Suppressor macrophage treated with lipopolysaccharide for 1 hour (primary cell): ENCODE results near the gene DELE1.

Source experiments
- DNase-seq, 3 donors: peaks; one replicate each; pipeline ENCODE4 v3.0.0-alpha.2; 2020 to 2022

DELE1 gene

DNA sequence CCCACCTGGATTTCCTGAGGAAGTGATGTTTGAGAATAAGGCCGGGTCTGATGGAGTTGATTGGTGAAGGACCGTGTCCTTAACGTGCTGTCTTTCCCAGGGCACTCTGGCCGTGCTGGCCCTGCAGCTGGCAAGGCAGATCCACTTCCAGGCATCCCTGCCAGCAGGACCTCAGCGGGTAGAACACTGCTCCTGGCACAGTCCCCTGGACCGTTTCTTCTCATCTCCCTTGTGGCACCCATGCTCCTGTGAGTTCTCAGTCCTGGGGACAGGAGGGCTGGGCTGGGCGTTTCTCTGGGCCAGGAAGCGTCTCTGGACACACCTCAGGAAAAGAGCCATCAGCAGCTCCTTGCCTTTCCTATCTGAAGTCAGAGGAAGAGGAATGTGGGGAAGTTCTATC is 4.4 kb downstream of the DELE1 start:
- no peak for DNase-seq

- DNase-seq, result no peak
These were observed 5.9 kb downstream of the DELE1 start for GRCh38 chr5:141929398-141930058.

- DNase-seq, result no peak
These were observed 8.0 kb downstream of the DELE1 start for GRCh38 chr5:141931694-141932093.

DNA sequence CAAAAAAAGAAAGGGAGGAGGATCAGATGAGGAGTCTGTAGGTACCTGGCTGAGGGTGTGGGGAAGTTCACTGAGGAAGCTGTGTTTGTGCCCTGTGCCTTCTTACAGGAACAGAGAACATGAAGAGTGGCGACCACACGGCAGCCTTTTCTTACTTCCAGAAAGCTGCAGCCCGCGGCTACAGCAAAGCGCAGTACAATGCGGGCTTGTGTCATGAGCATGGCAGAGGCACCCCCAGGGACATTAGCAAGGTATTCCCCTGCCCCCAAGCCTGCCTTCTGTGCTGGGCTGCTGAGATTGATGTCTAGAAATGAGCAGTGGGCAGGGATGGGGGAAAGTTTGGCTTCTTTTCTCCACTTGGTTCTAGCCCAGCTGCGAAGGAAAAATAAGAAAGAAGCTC is 9.5 kb downstream of the DELE1 start:
- DNase-seq, result no peak

DNA sequence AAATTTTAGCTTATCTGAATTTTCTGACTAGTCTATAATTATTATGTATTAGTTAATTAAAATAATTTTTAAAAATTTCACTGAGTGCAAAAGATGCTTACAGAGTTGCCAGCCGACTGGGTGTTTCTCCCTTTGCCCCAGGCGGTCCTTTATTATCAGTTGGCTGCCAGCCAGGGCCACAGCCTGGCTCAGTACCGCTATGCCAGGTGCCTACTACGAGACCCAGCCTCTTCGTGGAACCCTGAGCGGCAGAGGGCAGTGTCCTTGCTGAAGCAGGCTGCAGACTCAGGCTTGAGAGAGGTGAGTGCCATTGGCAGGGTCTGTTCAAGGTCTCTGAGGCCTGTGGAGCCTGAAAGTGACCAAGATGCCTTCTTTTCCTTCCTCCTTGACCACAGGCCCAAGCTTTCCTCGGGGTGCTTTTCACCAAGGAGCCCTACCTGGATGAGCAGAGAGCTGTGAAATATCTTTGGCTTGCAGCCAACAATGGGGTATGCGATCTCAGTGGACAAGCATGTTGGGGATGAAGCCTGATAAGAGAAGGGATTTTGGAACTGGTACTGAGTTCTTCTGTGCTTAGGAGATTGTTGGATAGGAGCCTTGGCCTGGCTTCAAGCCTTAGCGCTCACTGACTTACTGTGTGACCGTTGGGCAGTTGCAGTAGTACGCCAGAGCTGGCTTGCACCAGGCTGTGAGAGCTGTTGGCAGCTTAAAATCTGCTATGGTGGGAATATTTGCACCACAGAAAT is 10.6 kb downstream of the DELE1 start:
- no peak for DNase-seq

- DNase-seq, result no peak
These were observed 11.9 kb downstream of the DELE1 start for GRCh38 chr5:141935538-141935937.

DNA sequence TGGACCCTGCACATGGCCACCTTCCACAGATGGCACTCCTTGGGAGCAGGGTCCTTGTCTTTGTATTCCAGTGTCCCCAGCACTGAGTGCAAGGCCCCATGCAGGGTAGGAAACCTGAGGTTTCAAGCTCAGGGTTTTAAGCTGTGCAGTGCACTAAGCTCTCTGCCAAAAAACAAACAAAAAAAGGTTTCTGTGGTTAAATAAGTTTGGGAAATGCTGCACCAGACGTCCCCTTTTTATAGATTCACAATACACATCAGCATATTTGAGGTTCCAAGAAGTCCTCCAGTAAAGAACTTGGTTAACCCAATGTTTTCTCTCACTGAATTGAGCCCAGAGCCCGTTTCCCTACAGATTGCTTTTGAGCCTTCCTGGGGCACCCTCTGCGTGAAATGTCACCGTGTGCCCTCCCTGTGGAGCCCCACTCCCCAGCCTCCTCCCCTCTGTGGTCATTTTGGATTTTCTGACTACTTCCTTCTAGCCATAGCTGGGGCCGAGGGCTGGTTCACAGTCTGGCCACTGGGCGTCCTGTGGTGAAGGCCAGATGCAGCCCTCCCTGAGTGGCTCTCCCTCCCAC is 17.1 kb downstream of the DELE1 start:
- DNase-seq, result peak; percentile 65 to 72 (median 71)

GRCh38 chr5:141941307-141941706 is 17.6 kb downstream of the DELE1 start:
- DNase-seq, result peak; percentile 39 to 50 (median 45)

- no peak for DNase-seq
These were observed 18.1 kb downstream of the DELE1 start for GRCh38 chr5:141941779-141942178.

DNA sequence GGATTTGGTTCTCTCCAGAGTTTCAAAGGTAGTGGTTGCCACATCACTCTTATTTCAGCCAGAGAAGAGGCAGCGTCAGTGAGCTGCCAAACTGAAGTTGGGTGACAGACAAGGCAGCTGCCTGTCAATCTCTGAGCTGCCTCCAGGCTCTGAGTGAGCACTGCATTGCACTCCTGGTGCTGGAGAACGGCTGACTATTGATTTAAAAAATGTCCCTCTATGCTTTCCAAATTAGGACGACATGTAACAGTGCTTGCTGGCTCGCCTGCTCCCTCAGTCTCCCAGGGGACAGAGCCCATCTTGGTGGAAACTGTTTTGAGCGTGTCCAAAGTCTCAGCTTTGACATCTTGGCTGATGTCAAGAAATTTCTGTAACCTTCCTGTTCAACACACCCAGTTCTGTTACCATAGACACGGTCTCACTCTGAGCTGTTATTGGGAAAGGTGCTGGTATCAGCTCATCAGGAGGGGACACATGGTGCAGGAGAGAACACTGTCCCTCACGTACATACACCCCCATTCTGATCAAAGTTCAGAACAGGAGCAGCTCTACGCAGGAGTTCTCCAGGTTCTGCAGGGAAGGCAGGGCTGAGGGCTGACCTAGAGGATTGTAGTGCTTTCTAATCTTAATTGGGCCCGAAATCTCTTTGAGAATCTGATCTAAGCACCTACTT is 18.6 kb downstream of the DELE1 start:
- DNase-seq, result no peak

DNA sequence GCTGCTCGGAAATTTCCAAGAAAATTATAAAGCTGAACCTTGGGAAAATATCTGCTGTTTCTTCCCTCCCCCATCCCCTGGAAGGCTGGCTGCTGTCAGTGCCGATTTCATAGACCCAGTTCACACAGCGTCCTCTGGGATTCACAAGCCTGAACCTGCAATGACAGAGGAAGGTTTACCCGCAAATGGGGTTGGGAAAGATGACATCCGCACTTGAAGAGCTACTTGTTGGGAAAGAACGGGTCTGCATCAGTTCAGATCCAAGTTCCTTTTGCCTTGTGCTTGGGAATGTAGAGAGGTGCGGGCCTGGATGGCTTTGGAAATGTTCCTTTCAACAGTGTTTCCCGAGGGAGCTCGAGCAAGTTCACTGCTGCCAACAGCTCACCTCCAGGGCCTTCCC is 20.4 kb downstream of the DELE1 start:
- no peak for DNase-seq

- peak in 2 of 3 donors; percentile 27 to 30 for DNase-seq
These were observed 21.9 kb downstream of the DELE1 start for GRCh38 chr5:141945511-141946051.

- no peak for DNase-seq
These were observed 23.6 kb downstream of the DELE1 start for GRCh38 chr5:141947316-141947715.

- no peak for DNase-seq
These were observed 25.1 kb downstream of the DELE1 start for GRCh38 chr5:141948812-141949211.

- DNase-seq, result peak in 1 of 3 donors; percentile 34
These were observed 25.8 kb downstream of the DELE1 start for GRCh38 chr5:141949511-141949910.

DNA sequence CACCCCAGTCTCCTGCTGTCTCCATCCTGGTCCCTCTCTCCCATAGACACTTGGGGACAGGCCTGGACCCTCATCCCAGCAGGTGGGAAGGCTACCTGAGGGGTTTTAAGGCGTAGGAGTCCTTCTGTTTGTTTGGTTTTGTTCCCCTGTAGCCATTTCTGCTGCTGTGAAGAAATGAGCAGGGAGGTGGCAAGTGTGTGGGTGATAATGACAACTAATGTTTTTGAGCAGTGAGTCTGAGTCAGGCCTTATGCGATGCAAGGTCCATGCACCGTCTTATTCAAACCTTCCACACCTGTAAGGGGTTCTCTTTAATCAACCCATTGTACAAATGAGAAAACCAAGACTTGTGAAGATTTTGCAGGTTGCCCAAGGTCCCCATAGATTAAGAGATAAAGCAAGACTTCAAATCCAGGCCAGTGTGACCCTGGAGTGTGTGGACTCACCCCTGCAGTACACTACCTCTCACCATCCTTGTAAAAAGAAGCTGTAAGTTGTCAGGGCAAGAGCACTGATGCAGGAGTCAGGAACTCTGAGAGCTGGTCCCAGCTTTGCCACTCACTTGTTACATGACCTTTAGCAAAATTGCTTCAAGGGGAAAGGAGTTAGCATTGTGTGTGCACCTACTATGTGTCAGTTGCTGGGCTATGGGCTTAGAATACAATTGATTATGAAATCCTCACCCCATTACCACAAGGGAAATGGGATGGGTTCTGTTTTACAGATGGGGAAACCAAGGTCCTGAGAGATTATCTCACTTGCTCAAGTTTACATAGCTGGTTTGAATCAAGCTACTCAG is 26.7 kb downstream of the DELE1 start:
- DNase-seq, result peak; percentile 46 to 51 (median 51)

DNA sequence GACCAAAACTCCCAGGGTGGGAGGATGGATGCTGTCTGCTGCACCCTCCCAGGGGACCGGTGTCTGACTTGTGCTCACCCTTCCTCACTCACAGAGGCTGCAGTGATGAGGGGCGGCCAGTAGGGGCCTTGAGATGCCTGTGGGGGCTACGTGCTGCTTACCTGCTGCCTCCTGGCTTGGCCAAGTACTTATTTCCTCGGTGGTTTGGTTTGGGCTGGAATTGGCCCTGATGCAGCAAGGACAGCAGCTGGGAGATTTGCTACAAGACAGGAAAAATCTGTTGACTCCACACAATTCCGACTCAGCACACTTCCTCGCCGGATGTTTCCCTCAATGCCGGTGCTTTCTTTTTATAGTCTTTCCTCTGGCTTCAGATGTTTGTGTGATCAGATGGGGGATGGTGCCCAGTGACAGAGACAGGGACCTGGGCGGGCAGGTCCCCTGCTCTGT is 27.7 kb downstream of the DELE1 start:
- DNase-seq, result no peak

GRCh38 chr5:141952020-141952419 is 28.3 kb downstream of the DELE1 start:
- no peak for DNase-seq

DNA sequence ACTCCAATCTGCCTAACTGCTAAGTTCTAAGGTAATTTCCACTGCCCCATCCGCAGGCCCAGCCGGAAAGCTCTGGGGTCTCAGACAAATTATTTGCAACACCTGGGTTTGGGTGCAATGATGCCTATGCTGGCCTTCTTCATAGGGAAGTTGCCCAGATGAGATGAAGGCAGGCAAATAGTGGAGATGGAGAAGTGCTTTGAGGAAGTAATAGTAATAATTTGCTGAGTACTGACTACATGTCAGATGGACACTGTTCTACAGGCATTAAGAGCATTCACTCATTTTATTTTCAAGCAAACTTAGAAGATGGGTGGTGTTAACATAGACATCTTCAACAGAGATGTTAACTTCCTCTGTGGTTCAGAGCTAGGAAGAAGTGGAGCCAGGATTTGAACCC is 30.5 kb downstream of the DELE1 start:
- peak; percentile 44 to 69 (median 63) for DNase-seq

DNA sequence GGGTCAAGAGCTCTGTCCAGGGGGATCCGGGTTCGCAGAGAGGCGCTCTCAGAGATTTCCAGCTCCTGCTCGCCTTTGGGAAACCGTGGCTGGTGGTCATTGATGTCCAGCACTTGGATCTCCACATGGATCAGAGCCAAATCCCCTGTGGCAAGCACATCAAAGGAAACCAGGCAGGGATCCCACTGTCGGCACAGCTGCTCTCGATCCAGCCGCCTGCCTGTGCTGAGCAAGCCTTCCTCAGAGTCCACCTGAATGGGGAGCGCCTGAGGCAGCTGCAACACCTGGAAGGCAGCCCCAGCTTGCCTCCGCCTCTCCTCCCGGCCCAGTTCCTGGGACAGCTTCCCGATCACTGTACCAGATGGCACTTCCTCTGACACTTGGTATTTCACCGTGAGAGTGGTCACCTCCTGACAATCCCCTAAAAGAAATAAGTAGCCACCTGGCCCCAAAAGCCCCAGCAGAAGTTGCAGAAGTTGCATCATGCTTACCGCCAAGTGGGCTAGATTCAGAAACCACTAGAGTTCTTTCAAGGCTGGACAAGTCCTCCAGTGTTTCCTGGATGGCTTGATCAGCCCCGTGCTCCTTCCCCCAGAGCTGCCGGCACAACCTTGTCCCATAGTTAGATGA is 33.8 kb downstream of the DELE1 start:
- no peak for DNase-seq

DNA sequence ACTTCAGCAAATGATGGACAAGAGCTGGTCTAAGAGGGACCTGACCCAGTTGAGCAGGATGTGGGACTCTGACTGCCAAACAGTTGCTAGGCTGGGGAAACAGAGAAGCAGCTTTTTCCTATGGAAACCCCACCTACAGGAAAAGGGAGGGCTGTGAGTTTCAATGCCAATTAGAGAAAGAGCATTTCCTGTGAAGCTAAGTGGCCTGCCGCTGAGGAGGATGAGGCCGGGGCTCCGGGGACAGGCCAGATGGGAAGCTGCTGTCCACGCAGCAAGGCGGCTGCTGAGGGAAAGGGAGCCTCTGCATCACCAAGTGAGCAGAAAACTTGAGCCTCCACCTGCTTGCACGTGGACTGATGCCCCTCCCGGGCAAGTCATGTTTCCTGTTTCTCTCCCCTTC is 34.4 kb downstream of the DELE1 start, which contains the start of gene PCDH12:
Gene PCDH12 (minus strand): TSS at position 90 of the 400 bp plus-strand sequence. CDS start 351 bp downstream, outside the sequence.
- peak; percentile 28 to 44 (median 44) for DNase-seq
